Measurements from ENCODE around the gene CCDC191.
A peak's percentile ranks its signal among the peaks of the same experiment; 100 is the strongest.

Gene CCDC191

GRCh38 chr3:114083112-114083511 lies 26.8 kb upstream of the CCDC191 start:
- Histone ChIP-seq H3K4me1 (ENCODE audit: insufficient read depth, low read length) (no peaks in the 10 kb centered on the region), H3K9ac (ENCODE audit: low read length) (no peak overlapping the region), H3K36me3 (ENCODE audit: insufficient read depth, low read length) (peaks cover 52% of the 10 kb centered on the region), H3K9me3 (ENCODE audit: low read length) (no peaks in the 10 kb centered on the region), H3K27me3 (ENCODE audit: control insufficient read depth in 1 of 2, insufficient read depth in 2 of 2, low read length in 2 of 2) (no peaks in the 10 kb centered on the region), H3K4me3 (ENCODE audit: low read depth in 1 of 2, low read length in 2 of 2) (no peak overlapping the region), H3K27ac (ENCODE audit: low read depth, low read length) (no peak overlapping the region)

- no peaks in the 10 kb centered on the region for H3K27me3 ChIP-seq (ENCODE audit: control insufficient read depth in 1 of 2, insufficient read depth in 2 of 2, low read length in 2 of 2)
- H3K9me3 ChIP-seq (ENCODE audit: low read length), result no peaks in the 10 kb centered on the region
- H3K4me3 ChIP-seq (ENCODE audit: low read depth in 1 of 2, low read length in 2 of 2), result no peak overlapping the region
- no peak overlapping the region for H3K27ac ChIP-seq (ENCODE audit: low read depth, low read length)
- H3K9ac ChIP-seq (ENCODE audit: low read length), result no peak overlapping the region
- H3K36me3 ChIP-seq (ENCODE audit: insufficient read depth, low read length), result peaks cover 62% of the 10 kb centered on the region
- no peaks in the 10 kb centered on the region for H3K4me1 ChIP-seq (ENCODE audit: insufficient read depth, low read length)
Observed at GRCh38 chr3:114081037-114081436, 24.7 kb upstream of the CCDC191 start.

- no peak overlapping the region for H3K27ac ChIP-seq (ENCODE audit: low read depth, low read length)
- no peaks in the 10 kb centered on the region for H3K4me1 ChIP-seq (ENCODE audit: insufficient read depth, low read length)
- no peaks in the 10 kb centered on the region for H3K9me3 ChIP-seq (ENCODE audit: low read length)
- H3K27me3 ChIP-seq (ENCODE audit: control insufficient read depth in 1 of 2, insufficient read depth in 2 of 2, low read length in 2 of 2), result no peaks in the 10 kb centered on the region
- H3K9ac ChIP-seq (ENCODE audit: low read length), result no peak overlapping the region
- no peak overlapping the region for H3K4me3 ChIP-seq (ENCODE audit: low read depth in 1 of 2, low read length in 2 of 2)
- peaks cover 56% of the 10 kb centered on the region for H3K36me3 ChIP-seq (ENCODE audit: insufficient read depth, low read length)
Observed at GRCh38 chr3:114080201-114080600, 23.9 kb upstream of the CCDC191 start.

GRCh38 chr3:114079761-114080160 lies 23.4 kb upstream of the CCDC191 start:
- H3K27ac ChIP-seq (ENCODE audit: low read depth, low read length), result no peak overlapping the region
- peaks cover 55% of the 10 kb centered on the region for H3K36me3 ChIP-seq (ENCODE audit: insufficient read depth, low read length)
- no peaks in the 10 kb centered on the region for H3K4me1 ChIP-seq (ENCODE audit: insufficient read depth, low read length)
- H3K4me3 ChIP-seq (ENCODE audit: low read depth in 1 of 2, low read length in 2 of 2), result no peak overlapping the region
- no peaks in the 10 kb centered on the region for H3K9me3 ChIP-seq (ENCODE audit: low read length)
- no peaks in the 10 kb centered on the region for H3K27me3 ChIP-seq (ENCODE audit: control insufficient read depth in 1 of 2, insufficient read depth in 2 of 2, low read length in 2 of 2)
- H3K9ac ChIP-seq (ENCODE audit: low read length), result no peak overlapping the region

- Histone ChIP-seq H3K9me3 (ENCODE audit: low read length) (no peaks in the 10 kb centered on the region), H3K27ac (ENCODE audit: low read depth, low read length) (no peak overlapping the region), H3K27me3 (ENCODE audit: control insufficient read depth in 1 of 2, insufficient read depth in 2 of 2, low read length in 2 of 2) (no peaks in the 10 kb centered on the region), H3K4me1 (ENCODE audit: insufficient read depth, low read length) (no peaks in the 10 kb centered on the region), H3K4me3 (ENCODE audit: low read depth in 1 of 2, low read length in 2 of 2) (no peak overlapping the region), H3K9ac (ENCODE audit: low read length) (no peak overlapping the region), H3K36me3 (ENCODE audit: insufficient read depth, low read length) (peaks cover 55% of the 10 kb centered on the region)
Observed at GRCh38 chr3:114078126-114078525, 21.8 kb upstream of the CCDC191 start.

- Histone ChIP-seq H3K4me3 (ENCODE audit: low read depth in 1 of 2, low read length in 2 of 2) (no peak overlapping the region), H3K27me3 (ENCODE audit: control insufficient read depth in 1 of 2, insufficient read depth in 2 of 2, low read length in 2 of 2) (no peaks in the 10 kb centered on the region), H3K9ac (ENCODE audit: low read length) (no peak overlapping the region), H3K27ac (ENCODE audit: low read depth, low read length) (no peak overlapping the region), H3K4me1 (ENCODE audit: insufficient read depth, low read length) (no peaks in the 10 kb centered on the region), H3K36me3 (ENCODE audit: insufficient read depth, low read length) (peaks cover 50% of the 10 kb centered on the region), H3K9me3 (ENCODE audit: low read length) (no peaks in the 10 kb centered on the region)
Observed at GRCh38 chr3:114076711-114077110, 20.4 kb upstream of the CCDC191 start.

- H3K27ac ChIP-seq (ENCODE audit: low read depth, low read length), result no peak overlapping the region
- no peaks in the 10 kb centered on the region for H3K9me3 ChIP-seq (ENCODE audit: low read length)
- H3K4me1 ChIP-seq (ENCODE audit: insufficient read depth, low read length), result no peaks in the 10 kb centered on the region
- peaks cover 37% of the 10 kb centered on the region for H3K36me3 ChIP-seq (ENCODE audit: insufficient read depth, low read length)
- H3K4me3 ChIP-seq (ENCODE audit: low read depth in 1 of 2, low read length in 2 of 2), result no peak overlapping the region
- no peaks in the 10 kb centered on the region for H3K27me3 ChIP-seq (ENCODE audit: control insufficient read depth in 1 of 2, insufficient read depth in 2 of 2, low read length in 2 of 2)
- no peak overlapping the region for H3K9ac ChIP-seq (ENCODE audit: low read length)
Observed at GRCh38 chr3:114071786-114072185, 15.5 kb upstream of the CCDC191 start.

GRCh38 chr3:114068336-114068735 lies 12.0 kb upstream of the CCDC191 start:
- Histone ChIP-seq H3K4me3 (ENCODE audit: low read depth in 1 of 2, low read length in 2 of 2) (no peak overlapping the region), H3K27me3 (ENCODE audit: control insufficient read depth in 1 of 2, insufficient read depth in 2 of 2, low read length in 2 of 2) (no peaks in the 10 kb centered on the region), H3K4me1 (ENCODE audit: insufficient read depth, low read length) (no peaks in the 10 kb centered on the region), H3K9ac (ENCODE audit: low read length) (no peak overlapping the region), H3K9me3 (ENCODE audit: low read length) (no peaks in the 10 kb centered on the region), H3K27ac (ENCODE audit: low read depth, low read length) (no peak overlapping the region), H3K36me3 (ENCODE audit: insufficient read depth, low read length) (peaks cover 24% of the 10 kb centered on the region)

GRCh38 chr3:114067804-114068203 lies 11.5 kb upstream of the CCDC191 start:
- H3K4me1 ChIP-seq (ENCODE audit: insufficient read depth, low read length), result no peaks in the 10 kb centered on the region
- no peaks in the 10 kb centered on the region for H3K9me3 ChIP-seq (ENCODE audit: low read length)
- H3K9ac ChIP-seq (ENCODE audit: low read length), result no peak overlapping the region
- no peak overlapping the region for H3K4me3 ChIP-seq (ENCODE audit: low read depth in 1 of 2, low read length in 2 of 2)
- H3K27ac ChIP-seq (ENCODE audit: low read depth, low read length), result no peak overlapping the region
- peaks cover 24% of the 10 kb centered on the region for H3K36me3 ChIP-seq (ENCODE audit: insufficient read depth, low read length)
- no peaks in the 10 kb centered on the region for H3K27me3 ChIP-seq (ENCODE audit: control insufficient read depth in 1 of 2, insufficient read depth in 2 of 2, low read length in 2 of 2)

- no peak overlapping the region for H3K4me3 ChIP-seq (ENCODE audit: low read depth in 1 of 2, low read length in 2 of 2)
- no peaks in the 10 kb centered on the region for H3K27me3 ChIP-seq (ENCODE audit: control insufficient read depth in 1 of 2, insufficient read depth in 2 of 2, low read length in 2 of 2)
- H3K9ac ChIP-seq (ENCODE audit: low read length), result no peak overlapping the region
- no peak overlapping the region for H3K27ac ChIP-seq (ENCODE audit: low read depth, low read length)
- no peaks in the 10 kb centered on the region for H3K36me3 ChIP-seq (ENCODE audit: insufficient read depth, low read length)
- H3K4me1 ChIP-seq (ENCODE audit: insufficient read depth, low read length), result peaks cover 9% of the 10 kb centered on the region
- no peaks in the 10 kb centered on the region for H3K9me3 ChIP-seq (ENCODE audit: low read length)
Observed at GRCh38 chr3:114060906-114061655, 4.8 kb upstream of the CCDC191 start.

- Histone ChIP-seq H3K27ac (ENCODE audit: low read depth, low read length) (no peak overlapping the region), H3K9me3 (ENCODE audit: low read length) (no peaks in the 10 kb centered on the region), H3K36me3 (ENCODE audit: insufficient read depth, low read length) (no peaks in the 10 kb centered on the region), H3K4me3 (ENCODE audit: low read depth in 1 of 2, low read length in 2 of 2) (no peak overlapping the region), H3K27me3 (ENCODE audit: control insufficient read depth in 1 of 2, insufficient read depth in 2 of 2, low read length in 2 of 2) (no peaks in the 10 kb centered on the region), H3K4me1 (ENCODE audit: insufficient read depth, low read length) (peaks cover 17% of the 10 kb centered on the region), H3K9ac (ENCODE audit: low read length) (no peak overlapping the region)
Observed at GRCh38 chr3:114058646-114059045, 2.3 kb upstream of the CCDC191 start.

GRCh38 chr3:114057011-114057347 lies 653 bp upstream of the CCDC191 start:
- H3K4me1 ChIP-seq (ENCODE audit: insufficient read depth, low read length), result peaks cover 17% of the 10 kb centered on the region
- H3K9ac ChIP-seq (ENCODE audit: low read length), result peak overlapping the region; percentile 55
- no peaks in the 10 kb centered on the region for H3K27me3 ChIP-seq (ENCODE audit: control insufficient read depth in 1 of 2, insufficient read depth in 2 of 2, low read length in 2 of 2)
- H3K27ac ChIP-seq (ENCODE audit: low read depth, low read length), result peak overlapping the region; percentile 50
- H3K4me3 ChIP-seq (ENCODE audit: low read depth in 1 of 2, low read length in 2 of 2), result peak overlapping the region; percentile 73 to 92
- H3K36me3 ChIP-seq (ENCODE audit: insufficient read depth, low read length), result no peaks in the 10 kb centered on the region
- no peaks in the 10 kb centered on the region for H3K9me3 ChIP-seq (ENCODE audit: low read length)
